ENCODE measurements around the gene WAC.

WAC gene

GRCh38 chr10:28551086-28551485, 18.2 kb downstream of the WAC start:
- Histone ChIP-seq H3K36me3 (ENCODE audit: insufficient read depth, low read length) (peaks cover 40% of the 10 kb centered on the region), H3K4me1 (ENCODE audit: control insufficient read depth, insufficient read depth, low read length, unreplicated experiment) (peaks cover 18% of the 10 kb centered on the region), H3K4me3 (ENCODE audit: low read depth, low read length) (no peak overlapping the region), H3K79me2 (ENCODE audit: control insufficient read depth, insufficient read depth, low read length, unreplicated experiment) (peaks cover 95% of the 10 kb centered on the region), H3K27me3 (ENCODE audit: insufficient read depth, low read length) (no peaks in the 10 kb centered on the region), H3K27ac (ENCODE audit: low read depth, low read length) (no peak overlapping the region), H2AFZ (ENCODE audit: low read length, unreplicated experiment) (no peak overlapping the region)

- Histone ChIP-seq H3K36me3 (ENCODE audit: insufficient read depth, low read length) (peaks cover 50% of the 10 kb centered on the region), H3K4me1 (ENCODE audit: control insufficient read depth, insufficient read depth, low read length, unreplicated experiment) (peaks cover 18% of the 10 kb centered on the region), H2AFZ (ENCODE audit: low read length, unreplicated experiment) (no peak overlapping the region), H3K27ac (ENCODE audit: low read depth, low read length) (no peak overlapping the region), H3K79me2 (ENCODE audit: control insufficient read depth, insufficient read depth, low read length, unreplicated experiment) (peaks cover 98% of the 10 kb centered on the region), H3K27me3 (ENCODE audit: insufficient read depth, low read length) (no peaks in the 10 kb centered on the region), H3K4me3 (ENCODE audit: low read depth, low read length) (no peak overlapping the region)
These were observed 19.9 kb downstream of the WAC start for GRCh38 chr10:28552775-28553174.

- Histone ChIP-seq H2AFZ (ENCODE audit: low read length, unreplicated experiment) (no peak overlapping the region), H3K4me3 (ENCODE audit: low read depth, low read length) (no peak overlapping the region), H3K36me3 (ENCODE audit: insufficient read depth, low read length) (peaks cover 49% of the 10 kb centered on the region), H3K27ac (ENCODE audit: low read depth, low read length) (no peak overlapping the region), H3K27me3 (ENCODE audit: insufficient read depth, low read length) (no peaks in the 10 kb centered on the region), H3K79me2 (ENCODE audit: control insufficient read depth, insufficient read depth, low read length, unreplicated experiment) (peaks cover 99% of the 10 kb centered on the region), H3K4me1 (ENCODE audit: control insufficient read depth, insufficient read depth, low read length, unreplicated experiment) (peaks cover 16% of the 10 kb centered on the region)
These were observed 21.1 kb downstream of the WAC start for GRCh38 chr10:28554009-28554408.

- Histone ChIP-seq H3K4me1 (ENCODE audit: control insufficient read depth, insufficient read depth, low read length, unreplicated experiment) (peaks cover 8% of the 10 kb centered on the region), H2AFZ (ENCODE audit: low read length, unreplicated experiment) (no peak overlapping the region), H3K27me3 (ENCODE audit: insufficient read depth, low read length) (no peaks in the 10 kb centered on the region), H3K27ac (ENCODE audit: low read depth, low read length) (no peak overlapping the region), H3K79me2 (ENCODE audit: control insufficient read depth, insufficient read depth, low read length, unreplicated experiment) (peaks cover 99% of the 10 kb centered on the region), H3K4me3 (ENCODE audit: low read depth, low read length) (no peak overlapping the region), H3K36me3 (ENCODE audit: insufficient read depth, low read length) (peaks cover 48% of the 10 kb centered on the region)
These were observed 22.0 kb downstream of the WAC start for GRCh38 chr10:28554952-28555351.

- H3K36me3 ChIP-seq (ENCODE audit: insufficient read depth, low read length) = peaks cover 48% of the 10 kb centered on the region
- H3K27ac ChIP-seq (ENCODE audit: low read depth, low read length) = no peak overlapping the region
- no peak overlapping the region for H2AFZ ChIP-seq (ENCODE audit: low read length, unreplicated experiment)
- H3K4me1 ChIP-seq (ENCODE audit: control insufficient read depth, insufficient read depth, low read length, unreplicated experiment) = peaks cover 8% of the 10 kb centered on the region
- H3K27me3 ChIP-seq (ENCODE audit: insufficient read depth, low read length) = no peaks in the 10 kb centered on the region
- no peak overlapping the region for H3K4me3 ChIP-seq (ENCODE audit: low read depth, low read length)
- peaks cover 99% of the 10 kb centered on the region for H3K79me2 ChIP-seq (ENCODE audit: control insufficient read depth, insufficient read depth, low read length, unreplicated experiment)
These were observed 22.4 kb downstream of the WAC start for GRCh38 chr10:28555358-28555757.

- H3K4me1 ChIP-seq (ENCODE audit: control insufficient read depth, insufficient read depth, low read length, unreplicated experiment) = no peaks in the 10 kb centered on the region
- peaks cover 99% of the 10 kb centered on the region for H3K79me2 ChIP-seq (ENCODE audit: control insufficient read depth, insufficient read depth, low read length, unreplicated experiment)
- H2AFZ ChIP-seq (ENCODE audit: low read length, unreplicated experiment) = no peak overlapping the region
- H3K27ac ChIP-seq (ENCODE audit: low read depth, low read length) = no peak overlapping the region
- H3K4me3 ChIP-seq (ENCODE audit: low read depth, low read length) = no peak overlapping the region
- no peaks in the 10 kb centered on the region for H3K27me3 ChIP-seq (ENCODE audit: insufficient read depth, low read length)
- peaks cover 55% of the 10 kb centered on the region for H3K36me3 ChIP-seq (ENCODE audit: insufficient read depth, low read length)
These were observed 23.2 kb downstream of the WAC start for GRCh38 chr10:28556142-28556541.

- H3K27me3 ChIP-seq (ENCODE audit: insufficient read depth, low read length) = no peaks in the 10 kb centered on the region
- no peak overlapping the region for H3K27ac ChIP-seq (ENCODE audit: low read depth, low read length)
- H3K4me3 ChIP-seq (ENCODE audit: low read depth, low read length) = no peak overlapping the region
- peaks cover 99% of the 10 kb centered on the region for H3K79me2 ChIP-seq (ENCODE audit: control insufficient read depth, insufficient read depth, low read length, unreplicated experiment)
- peaks cover 66% of the 10 kb centered on the region for H3K36me3 ChIP-seq (ENCODE audit: insufficient read depth, low read length)
- no peak overlapping the region for H2AFZ ChIP-seq (ENCODE audit: low read length, unreplicated experiment)
- H3K4me1 ChIP-seq (ENCODE audit: control insufficient read depth, insufficient read depth, low read length, unreplicated experiment) = peaks cover 10% of the 10 kb centered on the region
These were observed 25.3 kb downstream of the WAC start for GRCh38 chr10:28558186-28558585.

- H3K36me3 ChIP-seq (ENCODE audit: insufficient read depth, low read length) = peaks cover 64% of the 10 kb centered on the region
These were observed 26.1 kb downstream of the WAC start for GRCh38 chr10:28558923-28559508.

GRCh38 chr10:28559618-28560017, 26.7 kb downstream of the WAC start:
- Histone ChIP-seq H3K4me1 (ENCODE audit: control insufficient read depth, insufficient read depth, low read length, unreplicated experiment) (peaks cover 10% of the 10 kb centered on the region), H3K36me3 (ENCODE audit: insufficient read depth, low read length) (peaks cover 58% of the 10 kb centered on the region), H2AFZ (ENCODE audit: low read length, unreplicated experiment) (no peak overlapping the region), H3K4me3 (ENCODE audit: low read depth, low read length) (no peak overlapping the region), H3K79me2 (ENCODE audit: control insufficient read depth, insufficient read depth, low read length, unreplicated experiment) (peaks cover 98% of the 10 kb centered on the region), H3K27me3 (ENCODE audit: insufficient read depth, low read length) (no peaks in the 10 kb centered on the region), H3K27ac (ENCODE audit: low read depth, low read length) (no peak overlapping the region)

More at GRCh38 chr10:28558923-28559508, 26.1 kb downstream of the WAC start:
- Histone ChIP-seq H2AFZ (ENCODE audit: low read length, unreplicated experiment) (no peak overlapping the region), H3K4me3 (ENCODE audit: low read depth, low read length) (no peak overlapping the region), H3K4me1 (ENCODE audit: control insufficient read depth, insufficient read depth, low read length, unreplicated experiment) (peaks cover 10% of the 10 kb centered on the region), H3K79me2 (ENCODE audit: control insufficient read depth, insufficient read depth, low read length, unreplicated experiment) (peaks cover 98% of the 10 kb centered on the region), H3K27ac (ENCODE audit: low read depth, low read length) (no peak overlapping the region), H3K27me3 (ENCODE audit: insufficient read depth, low read length) (no peaks in the 10 kb centered on the region)

- Histone ChIP-seq H3K4me3 (ENCODE audit: low read depth, low read length) (no peak overlapping the region), H3K36me3 (ENCODE audit: insufficient read depth, low read length) (peaks cover 51% of the 10 kb centered on the region), H3K4me1 (ENCODE audit: control insufficient read depth, insufficient read depth, low read length, unreplicated experiment) (peaks cover 13% of the 10 kb centered on the region), H3K27me3 (ENCODE audit: insufficient read depth, low read length) (no peaks in the 10 kb centered on the region), H3K27ac (ENCODE audit: low read depth, low read length) (no peak overlapping the region), H3K79me2 (ENCODE audit: control insufficient read depth, insufficient read depth, low read length, unreplicated experiment) (peaks cover 97% of the 10 kb centered on the region), H2AFZ (ENCODE audit: low read length, unreplicated experiment) (no peak overlapping the region)
These were observed 27.7 kb downstream of the WAC start for GRCh38 chr10:28560617-28561016.

GRCh38 chr10:28561531-28561930, 28.6 kb downstream of the WAC start:
- H3K4me1 ChIP-seq (ENCODE audit: control insufficient read depth, insufficient read depth, low read length, unreplicated experiment) = peaks cover 16% of the 10 kb centered on the region
- no peak overlapping the region for H3K4me3 ChIP-seq (ENCODE audit: low read depth, low read length)
- peaks cover 43% of the 10 kb centered on the region for H3K36me3 ChIP-seq (ENCODE audit: insufficient read depth, low read length)
- no peaks in the 10 kb centered on the region for H3K27me3 ChIP-seq (ENCODE audit: insufficient read depth, low read length)
- no peak overlapping the region for H2AFZ ChIP-seq (ENCODE audit: low read length, unreplicated experiment)
- peaks cover 98% of the 10 kb centered on the region for H3K79me2 ChIP-seq (ENCODE audit: control insufficient read depth, insufficient read depth, low read length, unreplicated experiment)
- no peak overlapping the region for H3K27ac ChIP-seq (ENCODE audit: low read depth, low read length)

All from ACC112 (cell line).